Stomach (tissue), 4 donors: ENCODE results near the gene LRRC27.

Experiments
- CTCF ChIP-seq, 7 experiments: fragments of 450-650 bp in 4 of 7; fragments of 200-600 bp in 3 of 7; sonication (generic) in 3 of 7; IDR thresholded peaks; one replicate each; pipeline ENCODE4 v1.5.1; 2016 to 2019; ENCODE audit warnings: antibody characterized with exemption in 7 of 7, control low read depth in 2 of 7, mild to moderate bottlenecking in 1 of 7
- POLR2A ChIP-seq, 4 donors: fragments of 450-650 bp; IDR thresholded peaks; one replicate each; pipeline ENCODE4 v1.6.1; 2016; ENCODE audit warnings: antibody characterized with exemption in 4 of 4, control low read depth in 2 of 4, mild to moderate bottlenecking in 1 of 4, moderate library complexity in 1 of 4
- POLR2AphosphoS5 ChIP-seq, 3 donors: sonication (generic); formaldehyde crosslinking; IDR thresholded peaks; one replicate each; pipeline ENCODE4 v1.6.1; 2016; ENCODE audit warnings: antibody characterized with exemption in 3 of 3

- TF ChIP-seq CTCF (IDR thresholded peaks at IDR 0.05), result no peak
- no peak for TF ChIP-seq POLR2A (IDR thresholded peaks at IDR 0.05)
- TF ChIP-seq POLR2AphosphoS5 (IDR thresholded peaks at IDR 0.05), result no peak
Observed at GRCh38 chr10:132390170-132390920, 58.4 kb downstream of the LRRC27 start.
